ENCODE measurements around the gene RANBP1. TPM values are rescaled to one million over a fixed set of nuclear protein-coding genes. Genes with fewer than 3 reads are reported as not detected.

The RANBP1 gene
- total and polyA plus RNA-seq, 2 of the 13 experiments (the other 11 are each of a cell fraction or from before 2014, with no cell fraction given): 181 to 492 TPM

- no peaks in the 10 kb centered on the region for H3K9me3 ChIP-seq (ENCODE audit: low read length)
- H3K9ac ChIP-seq (ENCODE audit: insufficient read depth, low read depth, low read length): no peak overlapping the region
- H2AFZ ChIP-seq (ENCODE audit: low read length): no peak overlapping the region
- DNase-seq (ENCODE audit: low spot score) (no peak), FAIRE-seq (no peak), ATAC-seq (no peak)
- H3K4me3 ChIP-seq (replicated peaks in 1 of 3; ENCODE audit: insufficient read depth in 1 of 3, low read depth in 2 of 3, low read length in 3 of 3): no peak overlapping the region
- H3K79me2 ChIP-seq (ENCODE audit: insufficient read depth, low read length): peaks cover 57% of the 10 kb centered on the region
- H3K4me2 ChIP-seq (ENCODE audit: low read depth, low read length): no peak overlapping the region
- 95% methylated on average over 24 of the region's 24 CpGs for WGBS (ENCODE audit: low lambda C conversion rate)
- no TSS peak for BruUV-seq (replicated peaks)
- H4K20me1 ChIP-seq (ENCODE audit: insufficient read depth, low read length): peaks cover 15% of the 10 kb centered on the region; the same call in 1 of the 2 replicates
- no peak overlapping the region for H3K27ac ChIP-seq (ENCODE audit: extremely low read length, insufficient read depth, low read length)
- ChIA-PET POLR2A (interaction anchor here (0.7 kb wide), 1 partner anchor 31 kb away, joined by 3 read pairs; the partner anchor contains the start of gene TRMT2A), CTCF (ENCODE audit: low intra/inter-chr PET ratio, low total read pairs) (no interaction called here)
- in situ Hi-C loops (cut with HindIII; ENCODE audit: extremely low pct_ligation_motif_present, low pct_unique_long_range_greater_than_20kb): no loop called here
- H3K36me3 ChIP-seq (replicated peaks in 1 of 2; ENCODE audit: control insufficient read depth in 1 of 2, insufficient read depth in 2 of 2, low read length in 2 of 2): peaks cover 50 to 65% of the 10 kb centered on the region in 2 experiments
- intact Hi-C loops (cut with micrococcal nuclease; ENCODE audit: unreplicated experiment): no loop called here
- no peaks in the 10 kb centered on the region; a peak in 1 of 5 replicates for H3K27me3 ChIP-seq (ENCODE audit: control insufficient read depth in 1 of 2, insufficient read depth in 2 of 2, low read length in 2 of 2)
- H3K4me1 ChIP-seq (ENCODE audit: insufficient read depth, low read length): peaks cover 45% of the 10 kb centered on the region
- no peak for TF ChIP-seq FLYWCH1 (CRISPR knock-in tag; IDR thresholded peaks at IDR 0.05)
- TF ChIP-seq ZGPAT (CRISPR knock-in tag; IDR thresholded peaks at IDR 0.05): no peak
- no peak for TF ChIP-seq ZNF18 (CRISPR knock-in tag; IDR thresholded peaks at IDR 0.05; ENCODE audit: insufficient replicate concordance)
- no peak for TF ChIP-seq ZNF354B (CRISPR knock-in tag; IDR thresholded peaks at IDR 0.05)
- no peak for TF ChIP-seq CHD4 (IDR thresholded peaks at IDR 0.05; ENCODE audit: borderline replicate concordance, low read length)
- no peak for TF ChIP-seq ZNF367 (CRISPR knock-in tag; IDR thresholded peaks at IDR 0.05; ENCODE audit: borderline replicate concordance)
- TF ChIP-seq ZNF616 (CRISPR knock-in tag; IDR thresholded peaks at IDR 0.05; ENCODE audit: low read depth): no peak
- no peak for TF ChIP-seq ZZZ3 (CRISPR knock-in tag; IDR thresholded peaks at IDR 0.05; ENCODE audit: borderline replicate concordance)
- no peak for TF ChIP-seq ZNF451 (CRISPR knock-in tag; IDR thresholded peaks at IDR 0.05)
- TF ChIP-seq MYC (CRISPR knock-in tag; IDR thresholded peaks at IDR 0.05; ENCODE audit: borderline replicate concordance): no peak
- no peak for TF ChIP-seq ZNF20 (CRISPR knock-in tag; IDR thresholded peaks at IDR 0.05)
- no peak for TF ChIP-seq ZSCAN9 (CRISPR knock-in tag; IDR thresholded peaks at IDR 0.05; ENCODE audit: borderline replicate concordance)
- no peak for TF ChIP-seq KIAA2018 (CRISPR knock-in tag; IDR thresholded peaks at IDR 0.05; ENCODE audit: borderline replicate concordance)
- TF ChIP-seq ZNF205 (CRISPR knock-in tag; IDR thresholded peaks at IDR 0.05): no peak
Observed at GRCh38 chr22:20086101-20086599, 29.8 kb upstream of the RANBP1 start.
